HCT116 (cell line): ENCODE data around the gene SLC5A10. TPM values are rescaled to one million over a fixed set of nuclear protein-coding genes. Genes with fewer than 3 reads are reported as not detected.

Experiments
- ATAC-seq: fragments of 200-7000 bp; cut with Tn5 transposase; 2 replicates; pipeline ENCODE4 v1.9.1; 2020; ENCODE audit warnings: mild to moderate bottlenecking, moderate library complexity
- BruUV-seq: library from RNA; stranded (reverse); fragments of 400-500 nt; replicated peaks from 2 replicates; lab custom pipeline; 2021; lab: Mats Ljungman, UMichigan
- CTCF ChIA-PET: fragments of 300-600 bp; sonication (Branson Sonifier 250); formaldehyde crosslinking; loops from one replicate; lab custom pipeline; 2021; ENCODE audit warnings: antibody characterized with exemption; lab: Charles Lee
- POLR2A ChIA-PET: fragments of 300-600, 350-600 bp; sonication (Branson Sonifier 250); formaldehyde crosslinking; loops from one replicate; lab custom pipeline; 2021; ENCODE audit warnings: antibody characterized with exemption; lab: Charles Lee
- RAD21 ChIA-PET, 2 experiments: fragments of 300-600 bp; sonication (Branson Sonifier 250); formaldehyde crosslinking; loops; one replicate each; lab custom pipeline; 2023; ENCODE audit warnings: low total read pairs in 2 of 2; ENCODE audit not compliant: uncharacterized antibody in 2 of 2, unreplicated experiment in 2 of 2, low non-redundant PET in 1 of 2; lab: Charles Lee
- DNase-seq: peaks from one replicate; pipeline ENCODE4 v3.0.0-alpha.2; 2010; ENCODE audit warnings: low read depth, low spot score
- H2AFZ ChIP-seq: fragments of 200-600 bp; shearing (Covaris generic), sonication (generic); 2 replicates; pipeline ENCODE4 v1.6.1; 2017; ENCODE audit warnings: low read depth, mixed run types, mixed read lengths, antibody characterized with exemption, low read length; ENCODE audit not compliant: poor library complexity, severe bottlenecking
- H3K27ac ChIP-seq: 2 replicates; pipeline ENCODE4 v1.5.1; 2012; ENCODE audit warnings: low read depth, low read length
- H3K27me3 ChIP-seq: fragments of 200-600 bp; sonication (generic); 2 replicates; pipeline ENCODE4 v1.6.1; 2016; ENCODE audit warnings: mixed run types, low read length, mixed read lengths; ENCODE audit not compliant: insufficient read depth
- H3K36me3 ChIP-seq, 2 experiments: fragments of 200-500 bp in 1 of 2; fragments of 200-600 bp in 1 of 2; sonication (Bioruptor generic) in 1 of 2; sonication (generic) in 1 of 2; 2 replicates each; pipeline versions ENCODE4 v1.5.1 to v1.6.1; 2014 to 2016; ENCODE audit warnings: low read length in 2 of 2, inconsistent platforms in 1 of 2, mixed read lengths in 1 of 2, mixed run types in 1 of 2; ENCODE audit not compliant: insufficient read depth in 2 of 2, control insufficient read depth in 1 of 2
- H3K4me1 ChIP-seq, 2 experiments: fragments of 200-600 bp in 1 of 2; sonication (generic) in 1 of 2; 2 replicates each; pipeline versions ENCODE4 v1.5.1 to v1.6.1; 2012 to 2017; ENCODE audit warnings: low read length in 2 of 2, inconsistent platforms in 1 of 2, mild to moderate bottlenecking in 1 of 2, mixed read lengths in 1 of 2, mixed run types in 1 of 2, moderate library complexity in 1 of 2; ENCODE audit not compliant: insufficient read depth in 2 of 2, control insufficient read depth in 1 of 2
- H3K4me2 ChIP-seq: fragments of 200-600 bp; sonication (generic); 2 replicates; pipeline ENCODE4 v1.6.1; 2017; ENCODE audit warnings: mixed run types, low read length, mixed read lengths
- H3K4me3 ChIP-seq, 2 experiments: fragments of 200-600 bp in 1 of 2; sonication (generic) in 1 of 2; replicated peaks in 1 of 2; 2 replicates each; pipeline ENCODE4 v1.5.1; 2011 to 2016; ENCODE audit warnings: low read length in 2 of 2, control low read depth in 1 of 2, low read depth in 1 of 2, mild to moderate bottlenecking in 1 of 2, mixed read lengths in 1 of 2, mixed run types in 1 of 2
- H3K79me2 ChIP-seq: fragments of 200-600 bp; sonication (generic); 2 replicates; pipeline ENCODE4 v1.6.1; 2017; ENCODE audit warnings: mild to moderate bottlenecking, mixed run types, low read length, moderate library complexity, mixed read lengths; ENCODE audit not compliant: insufficient read depth
- H3K9ac ChIP-seq: fragments of 200-600 bp; sonication (generic); 2 replicates; pipeline ENCODE4 v1.6.1; 2016; ENCODE audit warnings: low read length, mixed read lengths
- H3K9me2 ChIP-seq: fragments of 200-600 bp; sonication (generic), shearing (Covaris generic); 2 replicates; pipeline ENCODE4 v1.6.1; 2017; ENCODE audit warnings: mixed run types, mild to moderate bottlenecking, moderate library complexity; ENCODE audit not compliant: insufficient read depth
- H3K9me3 ChIP-seq, 2 experiments: fragments of 200-500 bp in 1 of 2; fragments of 200-600 bp in 1 of 2; sonication (Bioruptor generic) in 1 of 2; sonication (generic) in 1 of 2; 2 replicates each; pipeline ENCODE4 v1.6.1; 2014 to 2017; ENCODE audit warnings: low read length in 2 of 2, mixed read lengths in 2 of 2, inconsistent platforms in 1 of 2, low read depth in 1 of 2, mild to moderate bottlenecking in 1 of 2, mixed run types in 1 of 2, moderate library complexity in 1 of 2; ENCODE audit not compliant: control insufficient read depth in 1 of 2, insufficient read depth in 1 of 2
- H4K20me1 ChIP-seq: fragments of 200-600 bp; sonication (generic), shearing (Covaris generic); 2 replicates; pipeline ENCODE4 v1.6.1; 2017; ENCODE audit warnings: mixed run types, mild to moderate bottlenecking, moderate library complexity; ENCODE audit not compliant: insufficient read depth
- CBX3 ChIP-seq: IDR thresholded peaks from 2 replicates; pipeline ENCODE4 v1.6.1; 2012; ENCODE audit warnings: low read depth
- EGR1 ChIP-seq: IDR thresholded peaks from 2 replicates; pipeline ENCODE4 v1.6.1; 2012; ENCODE audit warnings: low read depth
- ELF1 ChIP-seq: IDR thresholded peaks from 2 replicates; pipeline ENCODE4 v1.6.1; 2012; ENCODE audit warnings: low read depth, borderline replicate concordance
- FOSL1 ChIP-seq: IDR thresholded peaks from 2 replicates; pipeline ENCODE4 v1.6.1; 2012; ENCODE audit warnings: low read depth
- POLR2A ChIP-seq: IDR thresholded peaks from 2 replicates; pipeline ENCODE4 v1.7.0; 2011; ENCODE audit warnings: borderline replicate concordance; ENCODE audit not compliant: insufficient read depth, insufficient read length; ENCODE audit errors: extremely low read depth
- SP1 ChIP-seq: IDR thresholded peaks from 2 replicates; pipeline ENCODE4 v1.6.1; 2012; ENCODE audit warnings: low read depth
- SRF ChIP-seq: IDR thresholded peaks from 2 replicates; pipeline ENCODE4 v1.6.1; 2012; ENCODE audit warnings: low read depth
- TCF7L2 ChIP-seq: IDR thresholded peaks from 2 replicates; pipeline ENCODE4 v1.7.0; 2011; ENCODE audit warnings: borderline replicate concordance, inconsistent platforms; ENCODE audit not compliant: insufficient read depth, insufficient read length; ENCODE audit errors: extremely low read depth
- ZFX ChIP-seq: fragments of 450-650 bp; IDR thresholded peaks from 2 replicates; pipeline ENCODE4 v1.6.1; 2017
- intact Hi-C: fragments of 100-400 bp; cut with micrococcal nuclease; formaldehyde crosslinking; loops from 2 replicates; pipeline ENCODE4 v1.10.0; 2022
- total RNA-seq: library from RNA; stranded (reverse); gene quantifications from one replicate; pipeline ENCODE4 v1.2.1, GENCODE V29; 2021; ENCODE audit not compliant: unreplicated experiment
- TF ChIP-seq, protein P1 (sequence below), 3 experiments: fragments of 200-600 bp in 1 of 3; sonication (generic) in 1 of 3; IDR thresholded peaks in 2 of 3; conservative IDR thresholded peaks in 1 of 3; 2 replicates each; pipeline ENCODE4 v1.5.1; 2012 to 2017; ENCODE audit warnings: low read depth in 2 of 3, low read length in 2 of 3, antibody characterized with exemption in 1 of 3, borderline replicate concordance in 1 of 3, control low read depth in 1 of 3, mild to moderate bottlenecking in 1 of 3, mixed read lengths in 1 of 3, mixed run types in 1 of 3, moderate library complexity in 1 of 3; ENCODE audit not compliant: insufficient read depth in 1 of 3

SLC5A10 gene
- total RNA-seq, 1 experiment from 2014 or later = not detected

DNA sequence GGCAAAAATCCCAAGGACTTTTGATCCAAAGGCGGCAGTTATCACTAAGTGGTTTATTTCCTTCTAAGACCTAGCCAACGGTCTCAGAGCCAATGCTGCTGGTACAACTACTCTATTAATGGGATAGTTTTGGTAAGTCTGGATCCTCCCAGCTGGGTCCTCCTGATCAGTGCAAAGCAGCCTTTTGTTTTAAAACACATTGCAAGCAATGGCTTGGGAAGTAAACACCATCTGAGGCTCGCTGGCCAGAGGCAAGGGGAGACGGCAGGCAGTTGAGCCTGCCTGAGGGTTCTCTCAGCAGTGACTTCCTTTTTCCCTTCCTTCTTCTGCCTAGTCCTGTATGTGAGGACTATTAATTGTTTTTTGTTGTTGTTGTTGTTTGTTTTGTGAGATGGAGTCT is 1.6 kb upstream of the SLC5A10 start (continued):
- TF ChIP-seq, protein P1, sequence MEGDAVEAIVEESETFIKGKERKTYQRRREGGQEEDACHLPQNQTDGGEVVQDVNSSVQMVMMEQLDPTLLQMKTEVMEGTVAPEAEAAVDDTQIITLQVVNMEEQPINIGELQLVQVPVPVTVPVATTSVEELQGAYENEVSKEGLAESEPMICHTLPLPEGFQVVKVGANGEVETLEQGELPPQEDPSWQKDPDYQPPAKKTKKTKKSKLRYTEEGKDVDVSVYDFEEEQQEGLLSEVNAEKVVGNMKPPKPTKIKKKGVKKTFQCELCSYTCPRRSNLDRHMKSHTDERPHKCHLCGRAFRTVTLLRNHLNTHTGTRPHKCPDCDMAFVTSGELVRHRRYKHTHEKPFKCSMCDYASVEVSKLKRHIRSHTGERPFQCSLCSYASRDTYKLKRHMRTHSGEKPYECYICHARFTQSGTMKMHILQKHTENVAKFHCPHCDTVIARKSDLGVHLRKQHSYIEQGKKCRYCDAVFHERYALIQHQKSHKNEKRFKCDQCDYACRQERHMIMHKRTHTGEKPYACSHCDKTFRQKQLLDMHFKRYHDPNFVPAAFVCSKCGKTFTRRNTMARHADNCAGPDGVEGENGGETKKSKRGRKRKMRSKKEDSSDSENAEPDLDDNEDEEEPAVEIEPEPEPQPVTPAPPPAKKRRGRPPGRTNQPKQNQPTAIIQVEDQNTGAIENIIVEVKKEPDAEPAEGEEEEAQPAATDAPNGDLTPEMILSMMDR (IDR thresholded peaks at IDR 0.05 in 2 of 3, conservative IDR thresholded peaks at IDR 0.05 in 1 of 3; ENCODE audit: borderline replicate concordance in 1 of 3, insufficient read depth in 1 of 3, low read depth in 2 of 3, low read length in 2 of 3) = no peak
- TF ChIP-seq CBX3 (no peak), TCF7L2 (no peak), SP1 (no peak), ZFX (no peak), ELF1 (no peak), POLR2A (no peak)

DNA sequence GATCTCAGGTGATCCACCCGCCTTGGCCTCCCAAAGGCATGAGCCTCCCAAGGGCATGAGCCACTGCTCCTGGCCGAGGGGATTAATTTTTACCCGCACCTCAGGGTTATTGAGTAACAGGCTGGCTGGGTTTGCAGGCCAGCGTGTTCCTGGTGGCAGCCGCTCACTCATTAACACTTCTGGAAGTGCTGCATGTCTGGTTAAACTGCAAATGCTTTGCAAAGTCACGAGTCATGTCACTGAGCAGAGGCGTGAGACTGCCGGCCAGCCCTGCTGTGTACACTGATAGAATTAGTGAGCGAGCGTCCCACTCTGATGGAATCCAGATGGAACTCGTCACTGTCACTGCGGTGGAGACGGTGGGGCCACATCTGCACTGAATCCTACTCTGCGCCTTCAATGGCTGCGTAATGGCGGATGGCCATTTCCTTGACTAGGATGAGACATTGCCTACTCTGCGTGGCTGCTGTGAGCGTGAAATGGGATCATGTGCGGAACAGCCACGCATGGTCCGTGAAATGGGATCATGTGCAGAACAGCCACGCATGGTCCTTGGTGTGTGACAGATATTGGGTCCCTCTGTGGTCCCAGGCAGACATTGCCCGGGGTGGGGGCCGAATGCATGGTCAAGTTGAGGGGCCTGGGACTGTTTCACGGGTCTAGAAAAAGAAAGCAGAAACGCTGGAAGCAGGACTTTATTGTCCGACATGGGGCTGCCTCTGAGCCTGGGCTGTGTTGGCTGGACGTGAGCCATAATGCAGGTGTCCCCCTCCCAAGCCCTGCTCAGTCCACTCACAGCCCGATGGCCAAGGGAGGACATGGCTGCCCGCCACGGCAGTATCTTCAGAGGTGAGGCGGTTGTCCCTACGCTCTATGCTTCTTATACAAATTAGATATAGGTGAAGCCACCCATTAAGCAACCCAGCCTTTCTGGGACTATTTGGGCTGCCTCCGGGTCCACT is 740 bp upstream of the SLC5A10 start:
- Histone ChIP-seq H3K4me2 (no peak overlapping the region), H2AFZ (no peak overlapping the region), H4K20me1 (no peaks in the 10 kb centered on the region), H3K27ac (no peak overlapping the region), H3K79me2 (no peaks in the 10 kb centered on the region), H3K9ac (no peak overlapping the region), H3K9me3 (no peaks in the 10 kb centered on the region), H3K9me2 (no peaks in the 10 kb centered on the region), H3K4me1 (no peaks in the 10 kb centered on the region), H3K4me3 (no peak overlapping the region), H3K36me3 (no peaks in the 10 kb centered on the region), H3K27me3 (no peaks in the 10 kb centered on the region)
- TF ChIP-seq, protein P1 (IDR thresholded peaks at IDR 0.05 in 2 of 3, conservative IDR thresholded peaks at IDR 0.05 in 1 of 3; ENCODE audit: borderline replicate concordance in 1 of 3, insufficient read depth in 1 of 3, low read depth in 2 of 3, low read length in 2 of 3) = no peak
- TF ChIP-seq TCF7L2 = no peak
- no peak for TF ChIP-seq SP1
- no peak for TF ChIP-seq ZFX
- TF ChIP-seq SRF = no peak
- TF ChIP-seq POLR2A = no peak
- no peak for TF ChIP-seq EGR1
- TF ChIP-seq FOSL1 = no peak
- ChIA-PET RAD21 (no interaction called here), CTCF (interaction anchor here (1.5 kb wide), 1 partner anchor 10 kb away, joined by 6 read pairs; no protein-coding TSS in a partner anchor), POLR2A (no interaction called here)
- ATAC-seq (no peak), DNase-seq (no peak)
- BruUV-seq = no TSS peak
- intact Hi-C loops = no loop called here
